GM21825 (cell line): ENCODE data around the gene MYO3A.

Experiments
- ATAC-seq: cut with Tn5 transposase; IDR thresholded peaks from one replicate; pipeline ENCODE4 v1.9.1; 2021; ENCODE audit warnings: mild to moderate bottlenecking, moderate library complexity; ENCODE audit not compliant: unreplicated experiment

MYO3A gene

GRCh38 chr10:26243351-26243720, 309.3 kb downstream of the MYO3A start:
- ATAC-seq, result no peak

- no peak for ATAC-seq
These were observed 315.7 kb downstream of the MYO3A start for GRCh38 chr10:26249681-26250080.

- ATAC-seq, result no peak
These were observed 317.9 kb downstream of the MYO3A start for GRCh38 chr10:26251925-26252324.

- ATAC-seq, result no peak
These were observed 320.6 kb downstream of the MYO3A start for GRCh38 chr10:26254616-26255015.

GRCh38 chr10:26259341-26259740, 325.3 kb downstream of the MYO3A start:
- ATAC-seq, result no peak
